HepG2 (cell line): ENCODE results near the gene ATP6V1G3. TPM values are rescaled to one million over a fixed set of nuclear protein-coding genes. Genes with fewer than 3 reads are reported as not detected.

Source experiments
- ATAC-seq: fragments of 200-7000 bp; cut with Tn5 transposase; 3 replicates; pipeline ENCODE4 v1.9.1; 2020; ENCODE audit warnings: mild to moderate bottlenecking, moderate library complexity
- BruUV-seq: library from RNA; stranded (reverse); fragments of 400-500 nt; replicated peaks from 2 replicates; lab custom pipeline; 2021; lab: Mats Ljungman, UMichigan
- CTCF ChIA-PET: fragments of 300-600 bp; formaldehyde crosslinking; extraction: SDS; loops from one replicate; lab custom pipeline; 2021; ENCODE audit warnings: low total read pairs, inconsistent platforms, low intra/inter-chr PET ratio; lab: Yijun Ruan, JAX
- POLR2A ChIA-PET: fragments of 350-600 bp; sonication (Branson Sonifier 250); formaldehyde crosslinking; loops from one replicate; lab custom pipeline; 2020; ENCODE audit warnings: antibody characterized with exemption, inconsistent platforms; lab: Yijun Ruan, JAX
- DNase-seq: peaks from one replicate; pipeline ENCODE4 v3.0.0-alpha.2; 2015; ENCODE audit warnings: low spot score
- FAIRE-seq: peaks from 3 replicates; lab custom pipeline; 2011; peaks lifted over from hg19 to GRCh38; lab: Jason Lieb, UNC
- H2AFZ ChIP-seq: one replicate; pipeline ENCODE4 v1.6.1; 2011; ENCODE audit warnings: low read length, inconsistent platforms
- H3K27ac ChIP-seq: fragments of 300-600 bp; 3 replicates; pipeline ENCODE4 v1.8.0; 2011; ENCODE audit warnings: mixed run types, mild to moderate bottlenecking, mixed read lengths, low read length, inconsistent platforms; ENCODE audit not compliant: insufficient read depth; ENCODE audit errors: extremely low read length
- H3K27me3 ChIP-seq, 2 experiments: fragments of 200-600 bp in 1 of 2; 2 replicates in 1 of 2; 3 replicates in 1 of 2; pipeline versions ENCODE4 v1.6.0 to v1.8.0; 2011; ENCODE audit warnings: low read length in 2 of 2, mild to moderate bottlenecking in 2 of 2, moderate library complexity in 2 of 2, inconsistent platforms in 1 of 2; ENCODE audit not compliant: insufficient read depth in 2 of 2, control insufficient read depth in 1 of 2
- H3K36me3 ChIP-seq, 2 experiments: fragments of 200-600 bp in 1 of 2; replicated peaks in 1 of 2; 2 replicates in 1 of 2; 3 replicates in 1 of 2; pipeline versions ENCODE4 v1.5.1 to v1.8.0; 2011; ENCODE audit warnings: low read length in 2 of 2, inconsistent platforms in 1 of 2; ENCODE audit not compliant: insufficient read depth in 2 of 2, control insufficient read depth in 1 of 2
- H3K4me1 ChIP-seq: 2 replicates; pipeline ENCODE4 v1.5.1; 2012; ENCODE audit warnings: low read length, inconsistent platforms; ENCODE audit not compliant: insufficient read depth
- H3K4me2 ChIP-seq: 2 replicates; pipeline ENCODE4 v1.6.0; 2011; ENCODE audit warnings: low read depth, low read length, inconsistent platforms
- H3K4me3 ChIP-seq, 3 experiments: fragments of 200-600 bp in 1 of 3; sonication (generic), shearing (Covaris generic) in 1 of 3; replicated peaks in 1 of 3; 2 replicates each; pipeline ENCODE4 v1.5.1; 2011 to 2016; ENCODE audit warnings: low read length in 3 of 3, inconsistent platforms in 2 of 3, low read depth in 2 of 3, mild to moderate bottlenecking in 2 of 3, control low read depth in 1 of 3, mixed read lengths in 1 of 3; ENCODE audit not compliant: insufficient read depth in 1 of 3
- H3K79me2 ChIP-seq: one replicate; pipeline ENCODE4 v1.6.1; 2011; ENCODE audit warnings: low read length, inconsistent platforms; ENCODE audit not compliant: insufficient read depth
- H3K9ac ChIP-seq: 2 replicates; pipeline ENCODE4 v1.6.0; 2011; ENCODE audit warnings: mild to moderate bottlenecking, low read depth, low read length, inconsistent platforms; ENCODE audit not compliant: insufficient read depth
- H3K9me3 ChIP-seq: 2 replicates; pipeline ENCODE4 v1.5.1; 2012; ENCODE audit warnings: mild to moderate bottlenecking, low read length
- H4K20me1 ChIP-seq: 2 replicates; pipeline ENCODE4 v1.6.0; 2011; ENCODE audit warnings: inconsistent platforms, mild to moderate bottlenecking, low read length, moderate library complexity; ENCODE audit not compliant: insufficient read depth
- FOXK1 ChIP-seq: sonication (generic); formaldehyde crosslinking; IDR thresholded peaks from 2 replicates; pipeline ENCODE4 v1.4.0; 2020; ENCODE audit warnings: low read depth, missing genetic modification reagents, borderline replicate concordance
- KAT7 ChIP-seq: IDR thresholded peaks from 2 replicates; pipeline ENCODE4 v1.6.1; 2018; ENCODE audit warnings: borderline replicate concordance, missing compliant biosample characterization
- MBNL3 ChIP-seq: fragments of 250-450 bp; sonication (Bioruptor Pico); conservative IDR thresholded peaks from 2 replicates; pipeline ENCODE4 v1.8.0; 2022; ENCODE audit warnings: mild to moderate bottlenecking, inconsistent platforms
- MYC ChIP-seq: sonication (generic); formaldehyde crosslinking; IDR thresholded peaks from 2 replicates; pipeline ENCODE4 v1.9.0; 2021; ENCODE audit warnings: missing genetic modification reagents, borderline replicate concordance
- MZF1 ChIP-seq: sonication (generic); formaldehyde crosslinking; IDR thresholded peaks from 2 replicates; pipeline ENCODE4 v1.8.1; 2023; ENCODE audit warnings: mild to moderate bottlenecking, missing genetic modification reagents, borderline replicate concordance
- PPARG ChIP-seq: conservative IDR thresholded peaks from 2 replicates; pipeline ENCODE4 v1.6.1; 2016; ENCODE audit warnings: missing biosample characterization, missing genetic modification reagents
- SAFB2 ChIP-seq: sonication (generic); formaldehyde crosslinking; IDR thresholded peaks from 2 replicates; pipeline ENCODE4 v1.5.1; 2020; ENCODE audit warnings: missing genetic modification reagents, low read depth, mild to moderate bottlenecking, borderline replicate concordance
- SALL2 ChIP-seq: sonication (generic); formaldehyde crosslinking; IDR thresholded peaks from 2 replicates; pipeline ENCODE4 v1.8.1; 2023; ENCODE audit warnings: mild to moderate bottlenecking, missing genetic modification reagents, inconsistent platforms
- SP1 ChIP-seq, 2 experiments: fragments of 450-650 bp in 1 of 2; sonication (generic) in 1 of 2; formaldehyde crosslinking in 1 of 2; IDR thresholded peaks; 2 replicates each; pipeline versions ENCODE4 v1.4.0 to v1.6.1; 2016 to 2020; ENCODE audit warnings: missing genetic modification reagents in 1 of 2
- SRSF9 ChIP-seq: fragments of 200-400 bp; formaldehyde crosslinking; IDR thresholded peaks from 2 replicates; pipeline ENCODE4 v1.6.1; 2018; ENCODE audit warnings: borderline replicate concordance, mild to moderate bottlenecking, low read depth, low read length; ENCODE audit not compliant: insufficient read depth, poor library complexity, severe bottlenecking
- ZKSCAN1 ChIP-seq: fragments of 150-350 bp; IDR thresholded peaks from 2 replicates; pipeline ENCODE4 v1.6.1; 2014; ENCODE audit warnings: low read length
- ZNF12 ChIP-seq: sonication (generic); formaldehyde crosslinking; IDR thresholded peaks from 2 replicates; pipeline ENCODE4 v1.5.0; 2020; ENCODE audit warnings: missing genetic modification reagents
- ZNF546 ChIP-seq: sonication (generic); formaldehyde crosslinking; conservative IDR thresholded peaks from 2 replicates; pipeline ENCODE4 v1.8.1; 2023; ENCODE audit warnings: mild to moderate bottlenecking, missing genetic modification reagents
- ZNF569 ChIP-seq: sonication (generic); formaldehyde crosslinking; IDR thresholded peaks from 2 replicates; pipeline ENCODE4 v1.5.0; 2020; ENCODE audit warnings: mild to moderate bottlenecking, missing genetic modification reagents, moderate library complexity, borderline replicate concordance
- ZNF598 ChIP-seq: sonication (generic); formaldehyde crosslinking; IDR thresholded peaks from 2 replicates; pipeline ENCODE4 v1.5.1; 2020; ENCODE audit warnings: mild to moderate bottlenecking, missing genetic modification reagents, borderline replicate concordance
- ZNF746 ChIP-seq: sonication (generic); formaldehyde crosslinking; IDR thresholded peaks from 2 replicates; pipeline ENCODE4 v1.8.0; 2022; ENCODE audit warnings: mild to moderate bottlenecking, missing genetic modification reagents
- WGBS: methylation state at CpG from one replicate; pipeline ENCODE4 v1.1.6; 2017; ENCODE audit warnings: low lambda C conversion rate; 5-methylcytosine and 5-hydroxymethylcytosine counted together
- in situ Hi-C: cut with HindIII; loops from 2 replicates; pipeline ENCODE4 v1.10.0; 2017; ENCODE audit warnings: low pct_unique_long_range_greater_than_20kb; ENCODE audit not compliant: extremely low pct_ligation_motif_present
- intact Hi-C: fragments of 100-400 bp; cut with micrococcal nuclease; formaldehyde crosslinking; loops from one replicate; pipeline ENCODE4 v1.10.0; 2022; ENCODE audit not compliant: unreplicated experiment
- polyA plus RNA-seq, 8 experiments: library from polyadenylated mRNA; depleted of rRNA in 3 of 8; stranded (reverse) in 7 of 8; unstranded in 1 of 8; fragments of >200 nt; fragmentation: Illumina TruSeq in 4 of 8; extraction: Trizol in 4 of 8; gene quantifications; 2 replicates each; pipeline versions ENCODE4 v1.2.1 to v1.2.3, GENCODE V29; 2011 to 2016; ENCODE audit warnings: low read depth in 4 of 8, missing spikeins in 1 of 8, mixed read lengths in 1 of 8; ENCODE audit not compliant: insufficient read depth in 1 of 8
- total RNA-seq, 5 experiments: library from RNA; depleted of rRNA; stranded (reverse); fragments of >200 nt; fragmentation: Illumina TruSeq; extraction: Trizol; gene quantifications; 2 replicates each; pipeline ENCODE4 v1.2.3, GENCODE V29; 2016; ENCODE audit warnings: low read depth in 1 of 5
- TF ChIP-seq, protein P1 (sequence below): sonication (generic); formaldehyde crosslinking; IDR thresholded peaks from 2 replicates; pipeline ENCODE4 v1.5.0; 2020; ENCODE audit warnings: missing genetic modification reagents

Gene ATP6V1G3
- total and polyA plus RNA-seq, 2 of the 13 experiments (the other 11 are each of a cell fraction or from before 2014, with no cell fraction given), result not detected

DNA sequence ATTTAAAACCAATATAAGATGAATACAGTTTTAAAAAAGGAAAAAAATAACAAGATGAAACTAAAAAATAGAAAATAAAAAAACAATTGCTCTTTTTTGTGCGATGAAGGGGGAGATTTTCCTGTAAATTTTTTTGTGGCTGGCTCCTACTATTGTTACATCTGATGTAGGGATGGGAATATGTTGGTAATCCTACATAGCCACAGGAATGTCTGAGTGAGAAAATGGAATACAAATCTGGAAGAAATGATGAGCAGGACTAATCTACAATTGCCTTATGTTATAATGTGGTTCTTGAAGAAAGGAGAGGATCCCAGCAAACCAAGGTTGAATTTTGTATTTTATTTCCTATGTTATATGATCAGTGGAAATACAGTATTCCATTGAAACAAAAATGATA is 40.9 kb downstream of the ATP6V1G3 start:
- Histone ChIP-seq H3K27ac (no peak overlapping the region), H4K20me1 (no peaks in the 10 kb centered on the region), H3K27me3 (no peaks in the 10 kb centered on the region), H3K4me2 (no peak overlapping the region), H3K4me1 (no peaks in the 10 kb centered on the region), H3K79me2 (no peaks in the 10 kb centered on the region), H3K9ac (no peak overlapping the region), H3K9me3 (no peaks in the 10 kb centered on the region), H3K4me3 (no peak overlapping the region), H3K36me3 (no peaks in the 10 kb centered on the region), H2AFZ (no peak overlapping the region)
- intact Hi-C loops (no loop called here), in situ Hi-C loops (no loop called here)
- FAIRE-seq, result no peak
- ChIA-PET CTCF (no interaction called here), POLR2A (no interaction called here)
- ATAC-seq, result no peak
- BruUV-seq, result no TSS peak
- DNase-seq, result no peak
- WGBS, result 0% methylated on average over 1 of the region's 1 CpG
- TF ChIP-seq KAT7 (CRISPR knock-in tag) (no peak), SRSF9 (no peak), SALL2 (CRISPR knock-in tag) (no peak), ZKSCAN1 (no peak), MZF1 (no peak), FOXK1 (CRISPR knock-in tag) (no peak), SAFB2 (no peak), SP1 (IDR thresholded peaks at IDR 0.05) (no peak), SP1 (CRISPR knock-in tag; IDR thresholded peaks at IDR 0.05) (no peak), ZNF598 (CRISPR knock-in tag) (no peak), ZNF746 (CRISPR knock-in tag) (no peak), ZNF546 (CRISPR knock-in tag) (no peak), MBNL3 (CRISPR knock-in tag) (no peak), ZNF12 (CRISPR knock-in tag) (no peak), ZNF569 (CRISPR knock-in tag) (no peak), MYC (no peak), PPARG (CRISPR knock-in tag) (no peak)
- TF ChIP-seq, protein P1, sequence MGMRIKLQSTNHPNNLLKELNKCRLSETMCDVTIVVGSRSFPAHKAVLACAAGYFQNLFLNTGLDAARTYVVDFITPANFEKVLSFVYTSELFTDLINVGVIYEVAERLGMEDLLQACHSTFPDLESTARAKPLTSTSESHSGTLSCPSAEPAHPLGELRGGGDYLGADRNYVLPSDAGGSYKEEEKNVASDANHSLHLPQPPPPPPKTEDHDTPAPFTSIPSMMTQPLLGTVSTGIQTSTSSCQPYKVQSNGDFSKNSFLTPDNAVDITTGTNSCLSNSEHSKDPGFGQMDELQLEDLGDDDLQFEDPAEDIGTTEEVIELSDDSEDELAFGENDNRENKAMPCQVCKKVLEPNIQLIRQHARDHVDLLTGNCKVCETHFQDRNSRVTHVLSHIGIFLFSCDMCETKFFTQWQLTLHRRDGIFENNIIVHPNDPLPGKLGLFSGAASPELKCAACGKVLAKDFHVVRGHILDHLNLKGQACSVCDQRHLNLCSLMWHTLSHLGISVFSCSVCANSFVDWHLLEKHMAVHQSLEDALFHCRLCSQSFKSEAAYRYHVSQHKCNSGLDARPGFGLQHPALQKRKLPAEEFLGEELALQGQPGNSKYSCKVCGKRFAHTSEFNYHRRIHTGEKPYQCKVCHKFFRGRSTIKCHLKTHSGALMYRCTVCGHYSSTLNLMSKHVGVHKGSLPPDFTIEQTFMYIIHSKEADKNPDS (CRISPR knock-in tag), result no peak
